ENCODE results near the gene MAPK10.

Gene MAPK10

DNA sequence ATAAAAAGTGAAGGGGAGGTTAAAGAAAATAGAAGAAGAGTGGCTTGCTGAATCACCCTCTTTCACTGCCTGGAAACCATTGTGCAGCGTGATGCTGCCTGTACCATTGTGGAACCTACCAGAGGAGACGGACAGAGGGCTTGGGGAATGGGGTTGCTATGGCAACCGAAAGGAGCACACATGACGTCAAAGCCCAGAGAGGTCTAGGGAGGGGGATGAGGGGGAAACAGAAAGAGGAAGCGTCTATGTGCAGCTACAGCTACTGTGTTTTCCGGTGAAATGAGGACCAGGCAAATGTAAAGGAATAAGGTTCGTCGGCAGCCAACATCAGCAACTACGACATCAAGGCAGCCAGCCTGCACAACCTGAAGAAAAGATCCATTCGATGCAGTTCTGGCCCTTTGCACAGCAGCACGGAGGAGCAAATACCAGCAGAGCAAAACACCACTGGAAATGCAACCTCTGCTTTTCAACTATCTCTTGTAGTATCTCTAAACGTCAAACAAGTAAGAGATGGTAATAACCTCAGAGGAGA is at the start of gene MAPK10:
Gene MAPK10, minus strand, starts transcription at position 110 of the 535 bp plus-strand sequence.
- DNase-seq (ENCODE audit: low read depth in 3 of 3): peak; percentile 3 to 16 (median 4)

DNA sequence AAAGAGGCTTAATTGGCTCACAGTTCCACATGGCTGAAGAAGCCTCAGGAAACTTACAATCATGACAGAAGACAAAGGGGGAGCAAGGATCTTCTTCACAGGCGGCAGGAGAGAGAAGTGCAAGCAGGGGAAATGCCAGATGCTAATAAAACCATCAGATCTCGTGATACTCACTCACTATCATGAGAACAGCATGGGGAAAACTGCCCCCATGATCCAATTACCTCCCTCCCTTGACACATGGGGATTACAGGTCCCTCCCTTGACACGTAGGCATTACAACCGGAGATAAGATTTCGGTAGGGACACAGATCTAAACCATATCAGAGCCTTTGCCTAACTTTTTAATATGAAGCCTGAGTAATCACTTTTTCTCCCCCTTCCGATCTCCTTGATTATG is 43.7 kb upstream of the MAPK10 start:
- DNase-seq (ENCODE audit: low read depth in 3 of 3): no peak

DNA sequence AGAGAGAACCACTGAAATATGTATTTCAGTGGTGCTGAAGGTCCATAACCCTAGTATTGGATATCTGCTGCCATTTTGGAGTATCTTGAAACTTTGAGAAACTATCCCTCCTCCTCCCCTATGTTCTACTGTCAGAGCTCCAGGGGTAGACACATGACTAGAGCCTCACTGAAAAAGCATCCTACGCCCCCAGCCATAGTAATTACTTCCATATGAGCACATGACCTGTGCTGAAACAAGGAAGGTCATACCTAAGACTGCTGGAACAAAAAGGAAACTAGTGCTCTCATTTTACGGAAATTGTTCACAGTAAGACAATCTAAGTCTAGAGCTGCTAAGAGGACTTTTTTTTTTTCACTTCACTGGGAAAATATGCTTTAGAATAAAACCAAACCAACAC is 42.0 kb upstream of the MAPK10 start:
- DNase-seq (ENCODE audit: low read depth in 3 of 3): no peak

DNA sequence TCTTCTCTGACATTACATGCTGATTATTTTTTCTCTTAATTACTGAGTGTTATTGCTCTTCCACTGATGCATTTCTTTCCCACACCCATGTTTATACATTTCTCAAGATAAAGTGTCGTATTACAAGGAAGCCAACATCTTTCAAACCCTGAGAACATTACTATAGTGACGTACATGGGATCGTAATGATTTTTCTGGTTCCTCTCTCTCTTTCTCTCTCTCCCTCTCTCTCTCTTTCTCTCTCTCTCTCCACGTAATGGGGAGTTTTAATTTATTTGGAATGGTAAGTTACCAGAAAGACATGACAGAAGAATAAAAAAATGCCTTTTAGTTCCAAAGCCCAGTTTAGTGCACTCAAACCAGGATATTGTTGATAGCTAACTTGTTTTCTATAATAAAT is 40.4 kb upstream of the MAPK10 start:
- no peak for DNase-seq (ENCODE audit: low read depth in 3 of 3)

DNA sequence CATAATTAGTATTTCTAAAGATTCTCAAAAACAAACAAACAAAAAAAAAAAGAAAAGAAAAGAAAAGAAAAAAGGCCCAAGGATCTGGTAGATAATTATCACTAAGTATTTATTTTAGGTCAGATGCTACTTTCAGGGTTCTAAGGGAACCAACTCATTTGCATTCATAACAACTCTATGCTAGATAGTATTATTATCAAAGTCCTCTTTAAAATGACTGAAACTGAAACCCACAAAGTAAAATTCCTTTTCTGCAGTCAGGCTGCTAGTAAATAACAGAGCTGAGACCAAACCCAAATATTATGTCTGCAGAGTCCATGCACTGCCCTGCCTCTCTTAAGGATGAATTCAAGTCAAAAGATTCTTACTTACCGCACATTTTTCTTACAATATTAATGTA is 38.3 kb upstream of the MAPK10 start:
- no peak for DNase-seq (ENCODE audit: low read depth in 3 of 3)

DNA sequence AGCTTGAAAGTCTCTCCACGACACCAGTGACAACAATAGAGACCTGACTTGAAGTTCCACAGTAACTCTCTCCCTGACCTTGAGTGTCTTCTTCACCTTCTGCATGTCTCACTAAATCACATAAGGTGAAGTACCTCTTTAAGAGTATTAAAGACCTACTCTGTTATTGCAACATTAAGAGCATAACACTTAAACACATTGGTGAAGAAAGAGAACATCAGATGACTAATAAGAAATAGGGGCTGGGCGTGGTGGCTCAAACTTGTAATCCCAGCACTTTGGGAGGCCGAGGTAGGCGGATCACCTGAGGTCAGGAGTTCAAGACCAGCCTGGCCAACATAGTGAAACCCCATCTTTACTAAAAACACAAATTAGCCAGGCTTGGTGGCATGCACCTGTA is 33.9 kb upstream of the MAPK10 start:
- DNase-seq (ENCODE audit: low read depth in 3 of 3): no peak

DNA sequence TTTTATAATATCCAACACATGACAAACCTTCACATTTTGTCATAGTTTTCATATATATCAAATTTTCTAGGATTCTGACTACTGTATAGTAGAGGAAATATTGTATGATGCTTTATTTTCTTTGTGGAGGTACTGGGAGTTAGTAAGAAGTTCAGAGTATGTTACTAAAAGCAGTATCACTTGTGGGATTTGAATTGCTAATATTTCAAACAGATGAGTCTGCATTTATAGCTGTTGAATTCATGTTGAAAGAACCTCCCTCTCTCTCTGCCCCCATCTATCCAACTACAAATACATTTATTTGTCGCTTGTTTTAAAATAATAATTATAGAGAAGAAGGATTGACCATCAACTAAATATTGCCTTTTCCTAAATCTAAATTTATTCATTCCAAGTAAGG is 29.8 kb upstream of the MAPK10 start:
- DNase-seq (ENCODE audit: low read depth in 3 of 3): no peak

DNA sequence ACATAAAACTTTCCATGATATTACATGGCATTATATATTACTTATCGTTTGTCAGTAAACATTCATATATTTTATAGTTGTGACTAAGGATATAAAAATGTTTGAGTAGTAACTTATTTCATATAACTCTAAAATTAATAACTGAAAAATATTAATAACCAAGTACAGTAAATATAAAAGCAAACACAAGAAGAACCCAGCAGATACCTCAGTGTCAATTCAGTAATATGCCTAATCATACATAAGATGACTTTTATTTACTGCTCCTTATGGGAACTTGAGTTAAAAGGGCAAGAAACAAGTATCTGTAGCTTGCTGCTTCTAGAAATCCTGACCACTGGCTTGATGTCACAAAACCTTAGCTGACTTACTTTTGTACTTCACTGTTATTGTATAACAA is 28.4 kb upstream of the MAPK10 start:
- no peak for DNase-seq (ENCODE audit: low read depth in 3 of 3)

DNA sequence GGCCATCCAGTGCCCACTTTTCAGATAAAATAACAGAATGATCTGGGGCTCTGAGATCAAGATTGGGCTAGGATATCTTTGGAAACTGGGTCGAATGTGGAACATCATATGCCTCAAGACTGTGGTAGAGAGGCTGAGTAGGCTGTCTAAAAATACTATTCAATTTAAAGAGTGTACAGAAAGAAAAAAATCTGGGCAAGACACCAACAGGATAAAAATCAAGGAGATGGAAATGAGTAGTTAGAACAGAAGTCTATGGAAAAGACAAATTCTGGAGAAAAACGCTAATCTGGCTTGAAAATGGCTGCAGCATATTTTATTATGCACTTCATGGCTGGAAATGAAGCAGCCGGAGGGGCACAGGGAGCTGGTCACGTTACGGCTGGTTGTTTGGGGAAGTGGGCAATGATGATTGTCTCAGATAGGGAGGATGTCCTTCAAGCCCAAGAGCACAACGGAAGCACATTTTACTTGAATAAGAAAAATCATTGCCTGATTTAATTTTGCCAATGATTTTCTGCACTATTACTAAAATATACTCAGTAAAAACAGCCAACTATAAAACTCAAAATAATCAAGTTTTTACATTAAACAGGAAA is 27.1 kb upstream of the MAPK10 start:
- DNase-seq (ENCODE audit: low read depth in 3 of 3): no peak

DNA sequence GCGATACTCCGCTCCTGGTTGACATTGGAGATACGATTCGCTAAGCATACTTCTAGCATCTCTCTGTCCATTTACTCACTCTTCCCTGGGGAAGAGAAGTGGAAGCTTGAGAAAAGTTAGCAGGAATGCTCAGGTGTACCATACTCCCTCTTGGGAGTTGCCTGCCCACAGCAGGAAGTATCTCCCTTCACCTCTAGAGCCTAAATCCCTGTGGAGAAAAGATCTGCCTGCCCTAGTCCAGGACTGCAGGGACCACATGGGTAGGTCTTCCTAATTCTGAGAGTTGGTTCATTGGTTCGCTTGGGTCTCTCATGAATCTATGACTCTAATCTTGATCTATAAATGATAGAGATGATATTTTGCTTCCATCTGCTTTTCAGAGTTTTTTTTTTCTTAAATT is 26.3 kb upstream of the MAPK10 start:
- DNase-seq (ENCODE audit: low read depth in 3 of 3): no peak

DNA sequence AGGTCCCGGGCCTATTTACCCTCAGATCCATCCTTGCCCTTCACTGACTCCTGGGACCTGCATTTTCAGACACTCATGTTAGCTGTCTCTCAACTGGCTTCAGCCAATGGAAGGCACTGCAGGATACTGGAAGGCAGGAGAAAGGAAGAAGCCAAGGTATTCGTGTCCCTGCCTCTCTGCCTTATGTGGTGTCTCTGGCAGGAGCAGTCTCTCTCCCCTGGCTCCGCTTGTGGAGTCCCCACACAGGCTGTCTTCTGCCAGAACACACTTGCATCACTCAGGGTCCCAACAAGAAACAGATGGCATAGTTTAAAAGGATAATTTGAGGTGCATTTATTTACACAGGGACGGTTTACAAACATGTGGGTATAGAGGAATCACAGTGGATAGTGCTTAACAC is 21.6 kb upstream of the MAPK10 start:
- DNase-seq (ENCODE audit: low read depth in 3 of 3): no peak

DNA sequence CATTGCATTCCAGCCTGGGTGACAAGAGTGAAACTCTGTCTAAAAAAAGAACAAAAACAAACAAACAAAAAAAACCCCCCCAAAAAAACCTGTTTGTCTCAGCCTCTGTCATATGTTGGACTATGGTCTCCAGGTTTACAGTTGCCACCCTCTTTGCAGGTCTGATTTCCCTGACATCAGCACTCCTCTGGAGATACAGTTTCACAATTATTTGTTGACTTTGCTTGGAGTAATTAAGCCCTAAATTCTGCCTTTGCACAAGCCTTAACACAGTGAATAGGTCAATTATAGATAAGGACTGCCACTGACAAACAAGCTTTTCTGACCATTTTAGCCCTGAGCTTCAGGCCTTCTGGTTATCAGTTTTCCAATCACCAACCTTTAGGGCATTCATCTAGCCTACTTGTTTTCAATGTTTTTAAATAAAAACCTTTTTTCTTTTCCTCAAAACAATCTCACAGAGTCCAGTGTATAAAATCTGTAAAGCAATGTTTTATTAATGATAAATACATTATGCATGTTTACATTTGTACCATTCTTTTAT is 20.4 kb upstream of the MAPK10 start:
- no peak for DNase-seq (ENCODE audit: low read depth in 3 of 3)

DNA sequence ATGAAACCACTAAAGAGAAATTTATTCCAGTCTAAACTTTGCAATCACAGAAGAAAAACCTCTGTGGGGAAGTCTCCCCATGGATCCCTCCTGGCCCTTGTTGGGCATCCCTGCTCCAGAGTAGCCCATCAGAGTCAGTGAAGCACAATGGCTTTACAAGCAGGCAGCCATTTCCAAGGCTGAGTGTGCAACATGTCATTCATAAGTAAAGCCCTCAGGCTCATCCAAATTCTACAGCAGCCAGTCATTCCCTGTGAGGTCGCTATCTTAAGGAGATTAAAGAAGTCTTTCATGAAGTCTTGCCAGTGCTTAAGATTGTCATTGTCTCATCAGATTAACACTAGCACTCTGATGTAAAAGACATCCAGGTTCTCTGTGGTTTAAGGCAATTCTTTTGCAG is 17.0 kb upstream of the MAPK10 start:
- DNase-seq (ENCODE audit: low read depth in 3 of 3): no peak

DNA sequence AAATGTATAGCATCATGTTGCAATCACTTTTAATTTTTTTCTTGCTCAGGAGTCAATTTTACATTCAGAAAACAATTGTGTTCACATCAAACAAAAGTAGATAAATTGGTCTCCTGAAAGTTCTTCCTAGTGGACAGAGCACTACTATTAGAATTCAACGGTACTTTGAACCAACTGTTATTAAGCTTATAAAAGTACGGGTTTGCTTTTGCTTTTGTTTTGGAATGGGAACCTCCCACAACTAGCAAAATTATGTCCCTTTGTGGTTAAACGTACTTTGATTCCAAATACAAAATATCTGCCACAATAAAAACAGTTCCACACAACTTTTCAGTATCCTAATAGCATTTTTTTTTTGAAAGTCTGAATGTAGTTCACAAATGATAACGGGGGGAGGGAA is 8.6 kb upstream of the MAPK10 start:
- DNase-seq (ENCODE audit: low read depth in 3 of 3): no peak

DNA sequence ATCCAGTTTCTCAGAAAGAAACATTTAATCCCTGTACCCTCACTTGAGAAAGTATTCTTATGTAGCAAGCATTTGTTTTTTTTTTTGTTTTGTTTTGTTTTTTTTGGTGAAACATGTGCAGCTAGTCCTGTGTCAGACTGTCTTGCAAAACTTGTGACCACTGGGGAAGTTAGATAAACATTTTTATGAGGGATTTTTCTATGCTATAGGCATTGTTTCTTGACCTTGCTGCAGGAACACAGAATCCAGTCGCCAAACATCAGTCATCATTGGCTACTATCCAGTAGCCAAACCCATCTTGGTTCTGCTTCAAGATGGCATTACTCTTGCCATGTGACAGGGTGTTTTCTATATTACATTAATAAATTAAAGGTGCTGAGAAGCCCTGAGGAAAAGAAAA is 7.7 kb upstream of the MAPK10 start:
- no peak for DNase-seq (ENCODE audit: low read depth in 3 of 3)

DNA sequence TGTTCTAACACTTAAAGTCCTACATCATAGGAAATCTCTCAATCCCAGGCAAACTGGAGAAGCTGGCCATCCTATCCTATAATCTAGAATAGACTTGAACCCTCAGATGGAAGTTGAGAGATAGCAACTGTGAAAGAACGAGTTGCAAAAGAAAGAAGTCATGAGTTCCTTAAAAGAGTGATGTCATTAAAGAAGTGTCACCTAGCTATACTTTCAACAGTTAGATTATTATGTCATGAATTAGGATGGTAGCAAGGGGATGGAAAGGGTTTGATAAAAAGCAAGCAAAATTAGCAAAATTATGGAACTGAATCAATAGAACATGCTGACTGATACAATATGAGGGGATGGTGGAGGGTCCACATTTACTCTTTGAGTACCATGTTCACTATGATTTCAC is 7.1 kb upstream of the MAPK10 start:
- DNase-seq (ENCODE audit: low read depth in 3 of 3): no peak

DNA sequence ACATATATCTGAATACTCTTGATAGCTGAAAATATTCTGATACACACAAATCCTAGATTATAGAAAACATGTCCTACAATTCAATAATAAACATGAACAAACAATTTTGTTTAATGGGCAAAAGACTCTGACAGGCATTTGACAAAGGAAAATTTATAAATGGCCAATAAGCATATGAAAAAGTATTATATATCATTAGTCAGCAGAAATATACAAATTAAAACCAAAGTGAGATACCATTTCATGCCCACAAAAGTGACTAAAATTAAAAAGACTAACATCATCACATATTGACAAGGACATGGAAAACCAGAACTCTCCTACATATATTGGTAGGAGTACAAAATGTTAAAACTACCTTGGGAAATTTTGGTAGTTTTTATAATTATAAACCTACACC is 2.7 kb upstream of the MAPK10 start:
- no peak for DNase-seq (ENCODE audit: low read depth in 3 of 3)

DNA sequence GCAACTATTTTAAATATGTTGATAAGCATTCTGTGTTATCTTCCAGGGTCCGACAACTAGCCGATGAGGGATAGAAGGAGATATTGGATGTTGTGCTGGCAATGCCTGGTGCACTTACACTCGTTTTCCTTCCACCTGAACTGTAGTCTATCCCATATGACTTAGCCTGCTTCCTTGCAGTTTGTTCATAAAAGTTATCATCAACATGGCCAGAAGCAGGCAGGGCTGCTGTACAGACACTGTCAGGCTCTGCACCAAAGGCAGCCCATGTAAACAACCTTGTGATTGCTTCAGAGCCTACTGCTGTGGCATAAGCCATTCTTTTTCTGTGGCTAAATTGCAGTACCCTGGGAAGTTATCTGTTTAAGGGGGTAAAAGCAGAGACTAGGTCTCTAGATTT is 1.6 kb downstream of the MAPK10 start:
- no peak for DNase-seq (ENCODE audit: low read depth in 3 of 3)

DNA sequence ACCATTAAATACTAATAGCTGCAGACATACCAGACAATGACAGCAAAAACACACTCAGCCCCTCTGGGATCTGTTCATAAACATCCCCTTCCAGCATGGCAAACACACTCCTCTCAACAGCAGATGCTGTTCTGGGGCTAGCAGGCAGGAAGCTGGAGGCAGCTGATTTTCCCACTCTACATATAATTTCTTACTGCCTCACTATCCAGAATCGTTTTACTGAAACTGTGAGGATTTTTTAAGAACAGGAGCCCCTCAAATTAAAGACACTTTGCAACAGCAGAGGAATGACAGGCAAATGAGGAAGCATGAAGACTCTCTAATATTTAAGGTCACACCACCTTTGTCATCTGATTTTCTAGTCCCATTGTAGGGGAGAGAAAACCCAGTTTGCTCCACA is 2.2 kb downstream of the MAPK10 start:
- no peak for DNase-seq (ENCODE audit: low read depth in 3 of 3)

DNA sequence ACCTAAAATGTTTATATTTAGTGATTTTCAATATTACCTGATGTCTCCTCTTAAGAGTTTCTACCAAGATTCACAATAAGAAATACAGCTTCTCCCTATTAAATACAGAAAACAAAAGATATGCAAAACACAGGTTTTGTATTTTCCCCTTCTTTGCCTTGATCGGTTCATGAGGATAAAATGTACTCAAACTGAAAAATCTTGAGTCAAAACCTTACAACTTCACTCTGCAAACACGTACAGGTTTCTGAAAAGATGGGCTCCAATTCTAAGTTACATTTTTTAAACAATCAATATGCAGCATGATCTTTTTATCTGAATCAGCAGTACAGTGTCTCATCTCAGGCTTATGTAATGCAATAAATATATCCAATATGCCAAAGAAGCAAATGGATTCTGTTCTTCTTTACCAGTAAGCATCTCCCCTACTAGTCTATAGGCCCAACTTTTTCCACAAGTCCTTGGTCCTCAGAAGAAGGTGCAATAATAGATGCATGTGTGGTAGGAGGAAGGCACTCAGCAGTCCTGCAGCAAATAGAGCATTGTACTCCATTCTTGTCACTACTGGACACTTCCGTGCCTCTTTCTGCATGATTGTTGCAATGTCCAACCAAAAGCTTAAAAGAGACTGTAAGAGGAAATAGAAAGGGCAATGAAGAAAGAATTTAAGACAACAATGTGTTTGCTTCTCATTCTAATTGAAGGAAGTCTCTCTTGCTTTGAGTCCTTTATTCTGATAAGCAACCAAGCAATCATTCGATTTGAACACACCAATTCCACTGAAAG is 3.2 kb downstream of the MAPK10 start:
- no peak for DNase-seq (ENCODE audit: low read depth in 3 of 3)

DNA sequence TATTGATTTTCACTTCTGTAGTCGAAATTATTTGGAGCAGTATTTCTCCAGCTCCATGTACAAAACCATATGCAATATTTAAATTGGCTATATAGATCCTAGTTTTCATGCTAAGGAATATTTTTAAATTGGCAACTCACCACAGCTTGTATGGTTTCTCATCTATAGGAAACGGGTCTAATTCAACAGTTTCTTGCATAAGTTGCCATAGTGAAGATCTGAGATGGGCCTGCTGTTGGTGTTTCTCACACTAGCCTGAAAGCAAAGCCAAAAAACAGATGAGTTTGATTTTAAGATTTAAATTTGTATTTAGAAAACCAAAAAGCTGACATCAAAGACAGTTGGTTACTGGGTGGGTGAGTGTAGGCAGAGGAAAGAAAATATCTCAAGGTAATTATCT is 5.5 kb downstream of the MAPK10 start:
- DNase-seq (ENCODE audit: low read depth in 3 of 3): no peak

DNA sequence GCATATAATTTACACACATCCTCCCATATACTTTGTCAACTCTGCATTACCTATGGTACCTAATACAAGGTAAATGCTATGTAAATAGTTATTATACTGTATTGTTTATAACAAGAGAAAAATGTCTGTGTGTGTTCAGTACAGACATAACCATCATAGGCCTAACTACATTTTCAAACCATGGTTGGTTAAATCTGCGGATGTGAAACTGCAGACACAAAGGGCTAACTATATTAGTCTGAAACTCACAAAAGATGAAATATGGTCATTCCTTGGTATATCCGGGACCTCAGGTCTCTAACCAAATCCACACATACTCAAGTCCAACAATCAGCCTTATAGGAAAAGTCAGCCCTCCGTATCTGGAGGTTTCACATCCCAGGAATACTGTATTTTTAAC is 13.5 kb downstream of the MAPK10 start:
- DNase-seq (ENCODE audit: low read depth in 3 of 3): no peak

DNA sequence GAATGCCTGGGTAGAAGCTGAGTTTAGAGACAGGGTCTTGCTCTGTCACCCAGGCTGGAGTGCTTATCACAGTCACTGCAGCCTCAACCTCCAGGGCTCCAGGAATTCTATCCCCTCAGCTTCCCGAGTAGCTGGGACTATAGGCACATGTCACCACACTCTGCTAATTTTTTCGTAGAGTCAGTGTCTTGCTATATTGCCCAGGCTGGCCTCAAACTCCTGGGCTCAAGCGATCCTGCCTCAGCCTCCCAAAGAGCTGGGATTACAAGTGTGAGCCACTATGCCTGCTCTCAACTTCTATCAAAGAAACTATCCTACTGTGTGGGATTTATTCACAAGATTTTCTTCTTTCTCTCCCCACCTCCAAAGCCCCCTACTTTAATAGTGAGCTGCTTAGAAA is 15.7 kb downstream of the MAPK10 start:
- DNase-seq (ENCODE audit: low read depth in 3 of 3): no peak

Data from stimulated activated CD4-positive, alpha-beta T cell treated with anti-CD3 and anti-CD28 coated beads, TNF-alpha, amount 100 ng/mL, for 24 hours (primary cell).